ENCODE results near the gene NEK6.

The NEK6 gene

DNA sequence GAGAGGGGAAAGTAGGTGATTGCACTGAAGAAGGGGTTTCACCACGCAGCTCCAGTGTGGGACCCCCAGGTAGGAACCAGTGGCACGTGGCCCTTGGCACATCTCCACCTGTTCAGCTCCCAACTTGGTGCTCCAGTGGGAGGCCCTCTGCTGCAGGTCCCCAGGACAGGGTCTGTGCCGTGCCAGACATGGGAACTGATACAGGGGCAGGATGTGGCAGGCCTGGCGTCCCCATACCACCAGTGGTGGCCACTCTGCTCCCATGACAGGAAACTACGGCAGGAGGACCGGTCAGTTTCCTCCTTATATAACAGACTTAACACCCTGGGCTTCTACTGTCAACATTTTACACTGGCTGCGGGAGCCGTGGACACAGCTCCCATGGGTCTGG, 90.2 kb downstream of the NEK6 start:
- TF ChIP-seq REST (IDR thresholded peaks at IDR 0.05; ENCODE audit: insufficient read depth in 1 of 2, low read depth in 2 of 2, low read length in 2 of 2) (no peak), SIN3A (IDR thresholded peaks at IDR 0.05; ENCODE audit: borderline replicate concordance, insufficient read depth, low read length) (no peak), TAF1 (IDR thresholded peaks at IDR 0.05; ENCODE audit: borderline replicate concordance, insufficient read depth, low read length) (no peak), POLR2AphosphoS5 (IDR thresholded peaks at IDR 0.05; ENCODE audit: low read depth, low read length) (no peak), FOXP2 (optimal IDR thresholded peaks at IDR 0.05; ENCODE audit: borderline replicate concordance, extremely low read depth, extremely low read length, insufficient read depth) (no peak)

GRCh38 chr9:124348363-124348762, 90.6 kb downstream of the NEK6 start:
- TF ChIP-seq REST (IDR thresholded peaks at IDR 0.05; ENCODE audit: insufficient read depth in 1 of 2, low read depth in 2 of 2, low read length in 2 of 2) (no peak), POLR2AphosphoS5 (IDR thresholded peaks at IDR 0.05; ENCODE audit: low read depth, low read length) (no peak), SIN3A (IDR thresholded peaks at IDR 0.05; ENCODE audit: borderline replicate concordance, insufficient read depth, low read length) (no peak), FOXP2 (optimal IDR thresholded peaks at IDR 0.05; ENCODE audit: borderline replicate concordance, extremely low read depth, extremely low read length, insufficient read depth) (no peak), TAF1 (IDR thresholded peaks at IDR 0.05; ENCODE audit: borderline replicate concordance, insufficient read depth, low read length) (no peak)

DNA sequence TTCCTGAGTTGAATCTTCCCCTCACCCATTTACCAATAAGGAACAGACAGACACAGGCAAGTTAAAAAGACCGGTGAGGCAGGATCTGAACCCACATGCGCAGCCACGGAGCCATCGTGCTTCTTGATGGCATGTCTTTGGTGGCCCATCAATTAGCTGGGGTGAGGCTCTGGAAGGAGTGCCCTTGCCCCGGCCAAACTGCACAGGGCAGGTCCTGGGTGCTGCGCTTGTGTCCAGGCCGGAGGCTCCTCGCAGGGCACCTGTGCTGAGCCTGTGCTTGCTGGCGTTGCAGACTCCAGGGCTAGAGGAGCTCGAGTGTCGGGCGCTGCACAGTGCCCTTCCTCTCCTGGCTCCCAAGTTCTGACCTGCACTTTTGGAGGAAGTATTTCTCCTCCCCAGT, 91.1 kb downstream of the NEK6 start:
- no peak for TF ChIP-seq TAF1 (IDR thresholded peaks at IDR 0.05; ENCODE audit: borderline replicate concordance, insufficient read depth, low read length)
- no peak for TF ChIP-seq REST (IDR thresholded peaks at IDR 0.05; ENCODE audit: insufficient read depth in 1 of 2, low read depth in 2 of 2, low read length in 2 of 2)
- TF ChIP-seq SIN3A (IDR thresholded peaks at IDR 0.05; ENCODE audit: borderline replicate concordance, insufficient read depth, low read length) = no peak
- no peak for TF ChIP-seq FOXP2 (optimal IDR thresholded peaks at IDR 0.05; ENCODE audit: borderline replicate concordance, extremely low read depth, extremely low read length, insufficient read depth)
- no peak for TF ChIP-seq POLR2AphosphoS5 (IDR thresholded peaks at IDR 0.05; ENCODE audit: low read depth, low read length)

- no peak for TF ChIP-seq SIN3A (IDR thresholded peaks at IDR 0.05; ENCODE audit: borderline replicate concordance, insufficient read depth, low read length)
- no peak for TF ChIP-seq FOXP2 (optimal IDR thresholded peaks at IDR 0.05; ENCODE audit: borderline replicate concordance, extremely low read depth, extremely low read length, insufficient read depth)
- no peak for TF ChIP-seq POLR2AphosphoS5 (IDR thresholded peaks at IDR 0.05; ENCODE audit: low read depth, low read length)
- TF ChIP-seq TAF1 (IDR thresholded peaks at IDR 0.05; ENCODE audit: borderline replicate concordance, insufficient read depth, low read length) = no peak
- TF ChIP-seq REST (IDR thresholded peaks at IDR 0.05; ENCODE audit: insufficient read depth in 1 of 2, low read depth in 2 of 2, low read length in 2 of 2) = no peak
Measured at GRCh38 chr9:124349267-124349666, 91.5 kb downstream of the NEK6 start.

Data from PFSK-1 (cell line).